HepG2 (cell line): ENCODE measurements around the gene GPBP1.
"Not testable (repeated sequence)": the region's sequence is repeated elsewhere in the genome, so short reads cannot be mapped to it uniquely, and the experiment has no call there.

Experiments
- POLR2A ChIP-seq, 2 experiments: IDR thresholded peaks; 2 replicates each; pipeline ENCODE4 v1.6.1; 2011; ENCODE audit warnings: low read depth in 2 of 2, low read length in 2 of 2, mild to moderate bottlenecking in 1 of 2, moderate library complexity in 1 of 2; ENCODE audit not compliant: insufficient read depth in 1 of 2
- ZNF333 ChIP-seq: sonication (generic); formaldehyde crosslinking; IDR thresholded peaks from 2 replicates; pipeline ENCODE4 v1.4.0; 2020; ENCODE audit warnings: mild to moderate bottlenecking, missing genetic modification reagents, borderline replicate concordance

DNA sequence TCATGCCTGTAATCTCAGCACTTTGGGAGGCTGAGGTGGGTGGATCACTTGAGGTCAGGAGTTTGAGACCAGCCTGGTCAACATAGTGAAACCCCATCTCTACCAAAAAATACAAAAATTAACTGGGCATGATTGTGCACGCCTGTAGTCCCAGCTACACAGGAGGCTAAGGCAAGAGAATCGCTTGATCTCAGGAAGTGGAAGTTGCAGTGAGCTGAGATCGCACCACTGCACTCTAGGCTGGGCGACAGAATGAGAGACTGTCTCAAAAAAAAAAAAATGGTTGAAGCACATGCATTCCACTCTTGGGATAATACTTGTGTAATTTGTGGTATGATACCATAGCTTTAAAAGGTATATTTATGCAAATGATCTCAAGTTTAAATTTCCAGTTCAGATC lies 14.1 kb downstream of the GPBP1 start:
- not testable (repeated sequence) for TF ChIP-seq ZNF333 (CRISPR knock-in tag); POLR2A (IDR thresholded peaks at IDR 0.05; ENCODE audit: insufficient read depth in 1 of 2, low read depth in 2 of 2, low read length in 2 of 2)
